ENCODE measurements around the gene KRCC1. TPM values are rescaled to one million over a fixed set of nuclear protein-coding genes. Genes with fewer than 3 reads are reported as not detected.
"Not testable (repeated sequence)": the region's sequence is repeated elsewhere in the genome, so short reads cannot be mapped to it uniquely, and the experiment has no call there.

KRCC1 gene
- total RNA-seq, 2 experiments from 2014 or later: 10.8 to 11.1 TPM

GRCh38 chr2:88005776-88006175 lies 49.8 kb downstream of the KRCC1 start:
- DNase-seq: no peak
- H3K4me1 Mint-ChIP-seq (ENCODE audit: low read depth): peaks cover 7% of the 10 kb centered on the region
- no peaks in the 10 kb centered on the region for H3K9me3 Mint-ChIP-seq
- CTCF ChIA-PET: interaction anchor here (1.5 kb wide), 1 partner anchor 55 kb away, joined by 4 read pairs; no protein-coding TSS in a partner anchor
- peaks cover 2% of the 10 kb centered on the region for H3K27me3 Mint-ChIP-seq
- no peaks in the 10 kb centered on the region for H3K36me3 Mint-ChIP-seq (ENCODE audit: low read depth)
- no peak overlapping the region for H3K4me3 Mint-ChIP-seq
- TF ChIP-seq, protein P1, sequence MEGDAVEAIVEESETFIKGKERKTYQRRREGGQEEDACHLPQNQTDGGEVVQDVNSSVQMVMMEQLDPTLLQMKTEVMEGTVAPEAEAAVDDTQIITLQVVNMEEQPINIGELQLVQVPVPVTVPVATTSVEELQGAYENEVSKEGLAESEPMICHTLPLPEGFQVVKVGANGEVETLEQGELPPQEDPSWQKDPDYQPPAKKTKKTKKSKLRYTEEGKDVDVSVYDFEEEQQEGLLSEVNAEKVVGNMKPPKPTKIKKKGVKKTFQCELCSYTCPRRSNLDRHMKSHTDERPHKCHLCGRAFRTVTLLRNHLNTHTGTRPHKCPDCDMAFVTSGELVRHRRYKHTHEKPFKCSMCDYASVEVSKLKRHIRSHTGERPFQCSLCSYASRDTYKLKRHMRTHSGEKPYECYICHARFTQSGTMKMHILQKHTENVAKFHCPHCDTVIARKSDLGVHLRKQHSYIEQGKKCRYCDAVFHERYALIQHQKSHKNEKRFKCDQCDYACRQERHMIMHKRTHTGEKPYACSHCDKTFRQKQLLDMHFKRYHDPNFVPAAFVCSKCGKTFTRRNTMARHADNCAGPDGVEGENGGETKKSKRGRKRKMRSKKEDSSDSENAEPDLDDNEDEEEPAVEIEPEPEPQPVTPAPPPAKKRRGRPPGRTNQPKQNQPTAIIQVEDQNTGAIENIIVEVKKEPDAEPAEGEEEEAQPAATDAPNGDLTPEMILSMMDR (IDR thresholded peaks at IDR 0.05): no peak
- no peak for ATAC-seq
- intact Hi-C loops (cut with micrococcal nuclease): no loop called here
- POLR2A ChIA-PET: interaction anchor here (1.3 kb wide), 1 partner anchor 10 kb away, joined by 7 read pairs; the partner anchor contains the start of gene RNU2-63P
- no peak overlapping the region for H3K27ac Mint-ChIP-seq

- DNase-seq: no peak
- Mint-ChIP-seq H3K4me3 (no peak overlapping the region), H3K27ac (no peak overlapping the region), H3K4me1 (ENCODE audit: low read depth) (peaks cover 7% of the 10 kb centered on the region), H3K9me3 (no peaks in the 10 kb centered on the region), H3K27me3 (peaks cover 2% of the 10 kb centered on the region), H3K36me3 (ENCODE audit: low read depth) (no peaks in the 10 kb centered on the region)
- POLR2A ChIA-PET: no interaction called here
- CTCF ChIA-PET: interaction anchor here (0.7 to 1.6 kb wide), 5 partner anchors 9 to 57 kb away, joined by 3 to 10 read pairs (median 5); partner anchors contain the start of gene RNU2-63P
- intact Hi-C loops (cut with micrococcal nuclease): no loop called here
- ATAC-seq: no peak
- TF ChIP-seq, protein P1 (IDR thresholded peaks at IDR 0.05): no peak
Measured at GRCh38 chr2:88003074-88003755, 52.4 kb downstream of the KRCC1 start.

GRCh38 chr2:88002359-88002707 lies 53.2 kb downstream of the KRCC1 start:
- CTCF ChIA-PET: interaction anchor here (1.0 to 1.9 kb wide), 7 partner anchors 8 to 58 kb away, joined by 3 to 11 read pairs (median 7); partner anchors contain the start of gene RNU2-63P
- TF ChIP-seq, protein P1 (IDR thresholded peaks at IDR 0.05): no peak
- Mint-ChIP-seq H3K4me1 (ENCODE audit: low read depth) (peaks cover 7% of the 10 kb centered on the region), H3K9me3 (no peaks in the 10 kb centered on the region), H3K36me3 (ENCODE audit: low read depth) (no peaks in the 10 kb centered on the region), H3K4me3 (no peak overlapping the region), H3K27ac (no peak overlapping the region), H3K27me3 (peaks cover 2% of the 10 kb centered on the region)
- no peak for ATAC-seq
- POLR2A ChIA-PET: interaction anchor here (1.2 kb wide), 1 partner anchor 14 kb away, joined by 4 read pairs; the partner anchor contains the start of gene RNU2-63P
- DNase-seq: no peak
- intact Hi-C loops (cut with micrococcal nuclease): no loop called here

DNA sequence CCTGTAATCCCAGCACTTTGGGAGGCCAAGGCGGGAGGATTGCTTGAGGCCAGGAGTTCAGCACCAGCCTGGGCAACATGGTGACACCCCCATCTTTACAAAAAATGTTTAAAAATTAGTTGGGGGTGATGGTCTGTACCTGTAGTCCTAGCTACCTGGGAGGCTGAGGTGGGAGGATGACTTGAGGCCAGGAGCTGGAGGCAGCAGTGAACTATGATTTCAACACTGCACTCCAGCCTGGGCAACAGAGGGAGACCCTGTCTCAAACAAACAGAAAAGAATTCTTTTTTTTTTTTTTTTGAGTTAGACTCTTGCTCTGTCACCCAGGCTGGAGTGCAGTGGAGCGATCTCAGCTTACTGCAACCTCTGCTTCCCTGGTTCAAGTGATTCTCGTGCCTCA lies 55.1 kb downstream of the KRCC1 start:
- intact Hi-C loops (cut with micrococcal nuclease); H3K4me1 Mint-ChIP-seq (ENCODE audit: low read depth); H3K27me3 Mint-ChIP-seq; H3K27ac Mint-ChIP-seq; ATAC-seq; H3K4me3 Mint-ChIP-seq; H3K9me3 Mint-ChIP-seq; DNase-seq; H3K36me3 Mint-ChIP-seq (ENCODE audit: low read depth): not testable (repeated sequence)
- ChIA-PET CTCF (interaction anchor here (1.2 to 1.8 kb wide), 3 partner anchors 37 to 162 kb away, joined by 3 to 9 read pairs (median 3); no protein-coding TSS in a partner anchor), POLR2A (interaction anchor here (0.6 kb wide), 1 partner anchor 40 kb away, joined by 3 read pairs; no protein-coding TSS in a partner anchor)

GRCh38 chr2:87996570-87996969 lies 59.0 kb downstream of the KRCC1 start:
- CTCF ChIA-PET: no interaction called here
- Mint-ChIP-seq H3K27me3 (no peaks in the 10 kb centered on the region), H3K36me3 (ENCODE audit: low read depth) (no peaks in the 10 kb centered on the region), H3K9me3 (no peaks in the 10 kb centered on the region), H3K27ac (no peak overlapping the region), H3K4me3 (no peak overlapping the region), H3K4me1 (ENCODE audit: low read depth) (peaks cover 1% of the 10 kb centered on the region)
- DNase-seq (no peak), ATAC-seq (no peak)
- intact Hi-C loops (cut with micrococcal nuclease): no loop called here
- TF ChIP-seq, protein P1 (IDR thresholded peaks at IDR 0.05): no peak
- POLR2A ChIA-PET: no interaction called here

Measured in activated CD8-positive, alpha-beta T cell treated with anti-CD3 and anti-CD28 coated beads for 36 hours (primary cell).